ENCODE results near the gene NECTIN1.

The NECTIN1 gene

DNA sequence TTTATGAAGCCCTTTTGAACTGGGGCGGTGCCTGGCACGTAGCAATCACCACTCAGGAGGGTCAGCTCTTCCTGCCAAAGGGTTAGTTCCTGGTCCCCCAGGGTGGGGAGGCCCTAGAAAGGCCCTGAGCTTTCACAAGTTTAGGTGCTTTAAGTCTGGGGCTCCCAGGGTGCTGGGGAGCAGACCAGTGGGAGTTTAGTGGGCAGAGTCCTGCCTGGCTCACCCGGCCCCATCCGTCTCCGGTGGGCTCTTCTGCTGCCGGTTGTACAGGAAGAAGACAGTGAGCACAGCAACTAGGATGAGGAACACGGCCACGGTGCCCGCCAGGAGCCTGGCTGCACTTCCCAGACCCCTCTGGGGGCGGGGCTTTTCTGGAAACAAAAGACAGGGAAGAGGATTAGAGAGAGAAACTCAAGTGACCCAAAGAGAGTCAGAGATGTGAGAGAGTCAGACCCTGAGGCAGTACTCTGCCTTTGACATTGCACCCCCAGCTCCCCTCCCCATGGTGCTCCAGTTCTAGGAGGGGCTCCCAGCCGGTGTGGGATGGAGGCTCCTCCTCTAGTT is 89.3 kb downstream of the NECTIN1 start:
- FAIRE-seq, result no peak

DNA sequence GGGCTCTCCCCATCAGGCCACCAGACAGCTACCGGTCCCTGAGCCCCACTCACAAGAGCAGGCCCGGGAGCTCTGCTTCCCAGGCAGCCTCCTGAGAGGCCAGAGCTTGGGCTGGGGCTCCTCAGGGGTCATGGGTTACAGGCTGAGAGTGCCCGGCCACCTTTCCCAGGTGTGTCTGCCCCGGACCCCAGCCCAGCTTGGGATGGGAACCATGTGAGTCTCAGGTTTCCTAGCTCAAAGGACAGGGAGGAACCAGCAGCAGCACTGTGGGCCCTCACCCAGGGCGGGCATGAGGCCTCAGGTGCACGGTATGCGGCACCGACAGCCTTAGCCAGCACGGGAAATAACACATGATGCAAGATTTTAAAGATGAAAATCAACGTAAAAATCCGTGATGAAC is 90.1 kb downstream of the NECTIN1 start:
- no peak for FAIRE-seq

DNA sequence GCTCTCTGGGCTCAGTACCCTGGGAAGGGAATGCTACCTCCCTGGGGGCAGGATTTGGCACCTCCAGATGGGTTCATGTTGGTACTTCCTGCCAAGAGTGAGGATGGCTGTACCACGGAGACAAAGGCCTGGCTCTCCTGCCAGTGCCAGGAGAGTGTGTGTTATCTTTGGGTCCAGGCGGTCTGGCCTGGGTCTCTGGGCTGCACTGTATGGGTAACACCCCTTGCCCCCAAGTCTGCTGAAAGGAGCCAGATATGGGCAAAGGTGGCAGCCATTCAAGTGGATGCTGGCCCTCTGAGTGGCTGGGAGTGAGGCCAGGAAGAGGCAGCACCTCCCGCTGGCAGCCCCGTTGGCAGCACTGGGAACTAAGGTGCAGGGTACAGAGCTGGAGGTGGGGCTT is 91.5 kb downstream of the NECTIN1 start:
- no peak for FAIRE-seq

DNA sequence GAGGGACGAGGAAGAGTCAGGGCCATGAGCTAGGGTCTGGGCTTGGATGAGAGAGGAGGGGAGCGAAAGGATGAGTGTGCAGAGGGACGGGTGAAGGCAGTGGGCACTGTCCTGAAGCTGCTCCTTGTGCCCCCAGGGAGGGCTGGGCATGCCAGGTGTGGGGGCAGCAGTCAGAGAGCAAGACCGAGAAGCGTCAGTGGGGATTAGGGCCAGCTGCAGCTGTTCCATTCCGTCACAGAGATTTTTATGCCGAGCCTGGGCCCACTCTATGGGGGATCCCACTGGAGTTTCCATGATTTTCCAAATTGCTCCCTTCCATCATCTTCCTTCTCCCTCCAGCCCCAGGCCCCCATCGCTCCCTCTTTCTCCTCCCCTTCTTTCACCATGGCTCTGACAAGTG is 93.2 kb downstream of the NECTIN1 start:
- no peak for FAIRE-seq

DNA sequence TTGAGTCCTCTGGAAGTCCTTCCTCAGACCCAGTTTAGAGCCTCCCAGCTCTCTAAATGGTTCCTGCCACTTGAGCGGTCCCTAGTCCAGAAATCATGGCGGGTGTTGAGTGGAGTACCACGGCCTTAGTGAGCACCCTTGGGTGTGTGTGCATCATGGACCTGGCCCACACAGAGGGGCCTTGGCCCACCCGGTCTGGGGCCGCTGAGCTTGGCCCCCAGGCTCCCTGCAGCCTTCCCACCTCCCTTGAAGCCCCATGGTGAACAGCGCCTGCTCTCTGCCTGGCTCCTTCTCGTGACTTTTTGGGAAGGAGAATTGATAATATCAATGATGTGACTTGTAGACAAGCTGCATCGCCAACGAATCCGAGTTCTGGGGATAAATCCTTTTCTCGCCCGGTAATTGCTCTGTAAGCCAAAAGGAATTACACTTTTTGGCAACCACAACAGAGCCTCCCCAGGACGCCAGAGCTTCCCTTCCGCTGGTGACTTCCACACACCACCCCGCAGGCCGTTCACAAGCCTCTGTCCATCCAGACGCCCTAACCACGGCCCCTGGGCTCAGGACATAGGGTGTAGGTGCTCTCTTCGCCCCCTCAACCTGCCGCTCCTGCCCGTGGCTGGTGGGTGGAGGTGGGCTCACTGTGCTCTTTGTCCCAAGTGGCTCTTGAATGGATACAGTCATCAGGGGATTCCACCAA is 93.8 kb downstream of the NECTIN1 start:
- no peak for FAIRE-seq

DNA sequence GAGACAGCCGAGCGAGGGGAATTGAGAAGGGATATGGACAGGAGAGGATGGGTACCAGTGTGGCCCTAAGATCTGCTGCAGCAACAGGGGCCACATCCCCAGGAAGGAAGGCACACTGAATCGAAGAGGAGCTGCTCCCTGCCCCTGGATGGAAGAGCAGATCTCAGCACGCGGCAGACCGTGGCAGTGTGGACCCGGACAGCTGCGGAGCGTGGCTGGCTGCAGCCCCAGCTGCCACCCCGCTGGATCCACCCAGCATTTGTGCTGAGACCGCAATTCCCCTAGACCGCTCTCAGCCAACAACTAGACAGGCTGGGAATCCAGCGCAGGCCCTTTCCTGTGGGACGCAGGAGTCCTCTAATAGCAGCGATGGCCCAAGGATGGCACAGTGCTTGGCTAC is 94.7 kb downstream of the NECTIN1 start:
- no peak for FAIRE-seq

DNA sequence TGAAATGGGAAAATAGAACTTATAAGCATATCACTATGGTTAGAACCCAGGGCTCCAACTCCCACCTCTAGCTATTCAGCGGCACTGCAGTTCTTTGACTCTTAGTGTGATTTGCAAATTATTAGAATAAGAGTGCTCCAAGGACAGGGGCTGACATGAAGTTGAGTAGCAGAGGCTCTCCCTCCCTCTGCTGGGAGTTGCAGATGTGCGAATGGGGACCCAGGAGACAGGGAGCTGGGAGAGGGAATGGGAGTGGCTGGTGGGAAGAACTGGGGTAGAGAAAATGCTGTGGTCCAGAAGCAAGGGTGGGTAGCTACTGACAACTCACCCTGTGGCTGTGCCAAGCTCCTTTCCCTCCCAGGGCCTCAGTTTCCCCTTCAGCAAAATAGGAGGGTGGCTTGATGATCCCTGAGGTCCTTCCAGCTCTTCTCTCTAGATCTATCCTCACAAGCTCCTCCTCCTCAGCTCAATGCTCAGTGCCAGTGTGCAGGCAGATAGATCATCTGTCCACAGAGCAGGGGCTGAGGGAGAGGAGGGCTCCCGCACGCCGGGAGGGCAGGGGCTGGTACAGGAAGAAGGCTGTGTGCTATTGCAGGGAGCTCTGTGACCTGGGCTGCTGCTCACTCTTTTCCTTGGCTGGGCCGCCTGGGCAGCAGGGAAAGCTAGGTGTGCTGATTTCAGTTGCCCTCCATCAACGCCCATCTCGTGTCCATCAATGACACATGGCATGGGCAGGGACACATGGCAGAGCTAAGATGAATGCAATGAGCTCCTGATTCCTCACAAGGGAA is 99.0 kb downstream of the NECTIN1 start:
- FAIRE-seq, result no peak

DNA sequence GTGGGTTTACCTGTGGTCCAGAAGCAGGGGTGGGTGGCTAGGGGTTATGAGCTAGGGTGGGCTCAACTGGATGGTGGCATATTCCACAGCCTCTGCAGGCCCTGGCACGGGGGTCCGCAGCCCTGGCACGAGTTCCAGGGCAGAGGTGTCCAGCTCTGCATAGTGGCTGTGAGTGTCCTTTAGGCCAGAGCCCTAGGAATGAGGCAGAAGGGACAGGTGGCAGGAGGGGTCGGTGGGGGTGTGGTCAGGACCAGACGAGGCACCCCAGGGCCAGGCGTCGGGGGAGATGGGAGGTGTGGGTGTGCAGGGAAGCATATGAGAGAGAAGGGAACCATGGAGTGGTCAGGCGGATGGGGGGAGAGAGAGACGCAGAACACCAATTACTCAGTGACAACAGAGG is 99.9 kb downstream of the NECTIN1 start:
- FAIRE-seq, result no peak

DNA sequence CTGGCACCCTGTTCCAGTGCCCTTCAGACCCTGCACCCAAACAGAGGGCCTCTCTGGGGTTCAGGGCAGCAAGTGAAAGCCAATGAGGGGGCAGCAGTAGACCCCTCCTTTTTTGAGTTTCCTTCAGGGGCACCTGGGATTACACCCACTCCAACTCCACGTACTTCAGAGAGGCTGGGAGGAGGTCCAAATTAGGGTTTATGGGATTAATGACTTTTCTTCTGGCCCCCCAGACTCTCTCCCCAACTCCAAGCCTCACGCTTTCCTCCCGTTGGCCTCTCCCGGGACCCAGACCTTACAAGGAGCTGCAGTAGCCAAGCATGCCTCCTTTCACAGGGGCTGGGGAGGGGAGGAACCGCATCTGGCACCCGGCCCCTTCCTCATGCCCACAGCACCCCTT is 101.7 kb downstream of the NECTIN1 start:
- no peak for FAIRE-seq

DNA sequence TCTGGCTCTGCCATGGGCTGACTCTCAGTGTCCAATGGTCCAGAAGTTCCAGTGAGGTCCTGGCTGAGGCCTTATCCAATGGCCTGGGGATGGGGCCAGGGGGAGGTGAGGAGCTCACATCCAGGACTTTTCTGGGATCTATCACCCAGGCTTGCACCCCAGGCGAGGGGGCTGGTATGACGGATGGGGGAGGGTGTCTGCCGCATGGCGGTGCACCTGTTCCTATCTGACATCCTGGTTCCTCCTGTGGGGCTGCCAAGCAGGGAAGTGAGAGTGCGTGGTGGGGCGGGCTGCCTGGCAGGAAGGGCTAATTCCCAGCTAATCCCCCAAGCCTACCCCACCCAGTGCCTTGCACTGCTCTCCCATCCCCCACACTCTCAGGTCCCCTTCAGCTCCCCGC is 102.1 kb downstream of the NECTIN1 start:
- FAIRE-seq, result no peak

DNA sequence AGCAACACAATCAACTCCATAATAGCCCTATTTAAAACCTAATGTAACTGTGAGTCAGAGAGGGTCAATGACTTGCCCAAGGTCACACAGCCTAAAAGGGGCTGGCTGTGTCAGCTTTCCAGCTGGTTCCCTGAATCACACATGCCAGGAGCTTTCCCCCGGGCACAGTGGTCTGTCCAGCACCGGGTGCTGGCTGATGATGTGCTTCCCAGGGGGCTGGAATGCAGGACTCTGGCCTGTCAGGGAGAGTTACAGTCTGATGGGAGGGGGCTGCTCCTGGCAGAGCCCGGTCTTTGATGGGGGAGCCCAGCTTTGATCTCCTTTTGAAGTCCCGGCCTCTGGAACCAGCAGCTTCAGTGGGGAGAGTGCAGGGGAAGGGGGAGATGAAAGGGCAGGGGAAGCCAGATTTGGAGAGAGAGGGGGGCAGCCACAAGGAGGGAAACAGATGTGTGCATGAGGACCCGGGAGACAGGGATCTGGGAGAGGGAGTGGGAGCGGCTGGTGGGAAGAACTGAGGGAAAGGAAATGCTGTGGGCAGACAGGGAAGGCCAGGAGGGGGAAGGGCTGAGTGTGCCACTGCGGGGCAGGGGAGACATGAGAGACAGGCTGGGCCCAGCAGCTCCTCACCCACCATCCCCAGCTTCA is 102.7 kb downstream of the NECTIN1 start:
- no peak for FAIRE-seq

DNA sequence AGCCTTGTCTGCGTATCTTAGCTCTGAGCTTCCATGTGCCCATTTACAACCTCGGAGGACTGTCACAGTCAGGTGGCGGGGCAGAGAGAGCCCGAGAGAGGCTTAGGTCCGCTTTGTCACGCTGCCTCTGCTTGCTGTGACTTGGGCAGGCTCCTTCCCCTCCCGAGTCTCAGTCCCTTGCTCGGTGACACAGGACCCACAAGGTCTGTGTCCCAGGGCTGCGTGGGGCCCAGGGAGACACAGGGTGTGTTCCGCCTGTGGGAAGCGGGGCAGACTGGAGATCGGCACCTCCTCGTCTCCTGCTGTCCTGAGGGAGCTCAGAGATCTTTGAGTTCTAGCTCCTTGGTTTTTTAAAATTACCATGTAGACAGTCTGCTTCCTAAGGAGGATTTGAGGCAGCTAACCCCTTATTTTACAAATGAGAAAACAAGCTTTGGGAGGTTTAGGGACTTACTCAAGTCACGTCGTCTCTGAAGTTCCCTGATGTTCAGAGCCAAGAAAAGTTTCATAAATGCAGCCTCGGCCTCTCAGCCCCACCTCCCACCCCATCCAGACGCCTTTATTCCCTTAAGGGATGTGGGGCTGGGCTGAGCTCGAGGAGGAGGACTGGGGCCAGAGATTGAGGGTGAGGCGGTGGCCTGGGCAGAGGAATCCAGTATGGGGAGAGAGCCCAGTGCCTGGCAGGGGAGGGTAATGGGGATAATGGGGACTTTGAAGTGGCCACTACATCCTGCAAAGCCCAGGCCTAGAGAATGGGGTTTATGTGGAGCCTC is 103.6 kb downstream of the NECTIN1 start:
- FAIRE-seq, result no peak

DNA sequence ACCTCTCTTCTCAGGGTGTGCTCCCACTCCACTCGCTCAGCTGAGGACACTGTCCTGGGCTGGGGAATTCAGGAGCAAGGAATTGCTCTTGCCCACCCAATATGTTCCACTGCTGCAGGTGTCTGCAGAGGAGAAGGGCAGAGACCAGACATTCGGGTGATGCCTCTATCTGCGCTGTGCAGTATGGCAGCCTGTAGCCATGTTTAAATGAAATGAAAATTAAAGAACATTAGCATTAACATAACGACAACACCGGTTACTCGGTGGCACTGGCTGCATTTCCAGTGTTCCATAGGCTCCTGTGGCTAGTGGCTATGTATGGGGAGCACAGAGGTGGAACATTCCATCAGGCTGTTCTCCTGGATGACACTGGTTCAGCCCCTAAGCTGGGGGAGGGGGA is 104.4 kb downstream of the NECTIN1 start:
- no peak for FAIRE-seq

DNA sequence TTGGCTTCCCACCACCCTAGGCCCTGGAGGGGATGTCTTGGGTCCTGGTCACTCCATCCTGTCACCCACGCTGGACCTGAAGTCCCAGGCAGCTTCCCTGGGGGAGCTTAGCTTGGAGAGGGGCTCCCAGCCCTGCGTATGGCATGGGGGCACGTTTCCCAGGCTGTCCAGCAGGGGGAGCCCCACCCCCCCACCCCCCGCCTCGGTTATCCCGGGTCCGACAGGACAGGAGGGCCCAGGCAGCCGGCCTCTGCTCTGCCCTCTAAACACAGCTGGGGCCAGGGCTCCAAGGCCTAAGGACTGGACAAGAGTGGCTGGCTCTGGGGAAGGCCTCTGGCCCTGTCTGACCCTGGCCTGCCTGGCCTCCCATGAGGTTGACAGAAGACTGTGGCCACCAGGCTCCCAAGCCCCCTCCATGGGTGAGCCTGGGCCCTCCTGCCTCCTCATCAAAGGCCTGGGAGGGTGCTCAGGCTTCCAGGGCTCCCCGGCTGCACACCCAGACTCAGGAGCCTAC is 104.8 kb downstream of the NECTIN1 start:
- no peak for FAIRE-seq

DNA sequence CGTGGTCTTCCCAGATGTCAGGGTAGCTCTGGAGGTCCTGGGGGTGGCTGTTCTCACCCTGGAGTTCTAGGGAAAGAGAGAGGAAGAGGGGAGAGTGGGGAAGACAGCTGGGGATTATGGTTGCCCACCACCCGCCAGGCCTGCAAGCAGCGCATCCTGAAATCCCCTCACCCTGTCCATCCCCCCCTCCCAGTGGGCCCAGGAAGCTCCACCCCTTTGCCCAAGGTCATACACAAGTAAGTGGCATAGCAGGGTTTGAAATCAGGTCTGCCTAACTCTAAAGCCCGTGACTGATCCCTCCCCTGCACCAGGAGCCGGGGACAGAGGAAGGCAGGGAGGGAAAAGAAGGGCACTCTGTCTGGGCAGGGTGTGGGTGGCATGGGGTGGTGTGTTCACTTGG is 105.3 kb downstream of the NECTIN1 start:
- FAIRE-seq, result no peak

DNA sequence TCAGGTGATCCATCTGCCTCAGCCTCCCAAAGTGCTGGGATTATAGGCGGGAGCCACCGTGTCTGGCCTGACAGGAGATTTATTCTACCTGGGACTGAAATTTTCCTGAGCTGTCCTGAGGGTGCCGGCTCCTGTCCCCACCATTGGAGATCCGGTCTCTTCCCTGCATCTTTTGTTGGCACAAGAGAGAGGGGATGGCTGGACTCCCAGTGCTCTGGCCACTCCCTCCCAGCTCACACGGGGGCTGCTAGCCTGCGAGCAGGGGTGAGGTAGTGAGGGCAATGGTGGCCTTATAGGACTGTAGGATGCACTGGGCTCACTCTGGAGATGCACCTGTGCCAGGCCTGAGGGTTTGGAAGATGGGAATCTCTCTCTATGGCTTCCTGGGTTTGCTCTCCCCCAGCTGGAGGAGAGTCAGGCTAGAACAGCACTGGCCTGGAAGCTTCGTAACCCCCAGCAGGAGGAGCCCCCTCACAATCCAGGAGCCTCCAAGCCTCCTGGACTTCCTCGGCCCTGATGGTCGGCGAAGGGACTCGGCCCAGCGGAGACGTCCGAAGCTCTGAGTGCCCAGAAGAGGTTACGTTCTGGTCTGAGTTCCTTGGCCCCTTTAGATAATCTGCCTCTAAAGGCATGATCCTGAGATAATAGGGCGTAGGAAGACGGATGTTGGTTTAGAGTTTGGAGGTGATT is 106.4 kb downstream of the NECTIN1 start:
- FAIRE-seq, result no peak

DNA sequence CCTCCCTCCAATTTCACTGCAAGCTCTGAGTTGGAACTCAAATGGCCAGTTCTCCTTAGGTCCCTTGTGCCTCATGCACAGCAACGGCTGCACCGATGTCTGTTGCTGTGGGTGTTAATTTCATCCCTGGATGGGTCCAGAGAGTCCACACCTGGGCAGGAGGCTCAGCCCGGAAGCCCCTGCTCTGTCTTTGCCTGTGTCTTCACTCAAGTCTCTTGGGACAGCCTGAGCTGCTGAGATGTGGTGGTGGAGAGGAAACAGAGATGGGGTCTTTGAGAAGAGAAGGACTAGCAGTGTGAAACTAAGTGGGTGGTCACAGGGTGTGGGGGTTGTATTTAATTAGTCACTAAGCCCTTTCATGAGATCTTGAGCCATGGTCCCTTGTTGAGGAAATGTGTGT is 109.3 kb downstream of the NECTIN1 start:
- no peak for FAIRE-seq

DNA sequence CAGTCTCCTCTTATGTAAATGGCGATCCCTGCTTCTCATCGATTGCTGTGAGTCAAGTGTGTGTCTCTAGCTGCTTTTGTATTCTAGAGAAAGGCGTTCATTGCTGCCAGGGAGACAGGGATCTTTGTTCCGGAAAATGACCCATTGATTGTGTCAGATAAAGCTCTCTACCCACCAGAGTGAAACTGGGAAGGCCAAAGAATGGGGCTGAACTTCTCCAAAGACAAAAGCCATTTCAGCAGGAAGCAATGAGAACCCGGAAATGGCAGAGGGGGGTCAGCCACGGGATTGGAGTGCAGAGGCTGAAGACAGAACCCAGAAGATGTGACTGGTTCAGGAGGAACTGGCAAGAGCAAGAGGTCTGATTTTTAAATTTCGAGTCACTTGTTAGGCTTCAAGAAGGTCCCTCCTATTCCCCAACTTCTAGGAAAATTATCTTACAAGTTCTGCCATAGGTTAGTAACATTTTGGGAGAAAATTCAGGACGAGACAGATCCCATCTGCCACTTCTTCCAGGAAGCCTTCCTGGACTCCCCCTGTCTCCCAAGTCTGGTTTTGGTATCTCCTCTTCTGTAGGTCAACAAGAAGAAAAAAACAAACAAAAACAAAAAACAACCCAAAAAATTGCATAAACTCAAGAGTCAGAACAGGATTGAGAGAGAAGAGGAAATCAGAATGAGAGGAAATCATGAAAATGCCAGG is 110.6 kb downstream of the NECTIN1 start:
- FAIRE-seq, result no peak

DNA sequence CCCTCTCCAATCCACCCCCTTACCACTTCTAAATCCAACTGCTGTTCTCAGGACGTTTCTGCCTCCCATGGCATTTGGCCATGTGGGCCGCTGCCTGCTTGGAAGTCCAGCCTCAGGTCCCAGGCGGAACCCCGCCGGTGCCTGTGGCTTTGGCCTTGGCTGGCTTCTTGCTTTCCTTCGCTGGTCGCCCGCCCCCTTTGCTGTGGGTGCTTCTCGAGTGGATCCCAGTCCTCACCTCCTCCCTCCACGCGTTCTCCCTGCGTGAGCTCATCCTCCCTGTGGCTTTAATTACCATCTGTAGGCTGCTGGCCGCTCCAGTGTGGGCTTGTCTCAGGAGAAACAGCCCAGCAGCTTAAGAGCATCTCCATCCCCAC is 111.7 kb downstream of the NECTIN1 start:
- FAIRE-seq, result no peak

DNA sequence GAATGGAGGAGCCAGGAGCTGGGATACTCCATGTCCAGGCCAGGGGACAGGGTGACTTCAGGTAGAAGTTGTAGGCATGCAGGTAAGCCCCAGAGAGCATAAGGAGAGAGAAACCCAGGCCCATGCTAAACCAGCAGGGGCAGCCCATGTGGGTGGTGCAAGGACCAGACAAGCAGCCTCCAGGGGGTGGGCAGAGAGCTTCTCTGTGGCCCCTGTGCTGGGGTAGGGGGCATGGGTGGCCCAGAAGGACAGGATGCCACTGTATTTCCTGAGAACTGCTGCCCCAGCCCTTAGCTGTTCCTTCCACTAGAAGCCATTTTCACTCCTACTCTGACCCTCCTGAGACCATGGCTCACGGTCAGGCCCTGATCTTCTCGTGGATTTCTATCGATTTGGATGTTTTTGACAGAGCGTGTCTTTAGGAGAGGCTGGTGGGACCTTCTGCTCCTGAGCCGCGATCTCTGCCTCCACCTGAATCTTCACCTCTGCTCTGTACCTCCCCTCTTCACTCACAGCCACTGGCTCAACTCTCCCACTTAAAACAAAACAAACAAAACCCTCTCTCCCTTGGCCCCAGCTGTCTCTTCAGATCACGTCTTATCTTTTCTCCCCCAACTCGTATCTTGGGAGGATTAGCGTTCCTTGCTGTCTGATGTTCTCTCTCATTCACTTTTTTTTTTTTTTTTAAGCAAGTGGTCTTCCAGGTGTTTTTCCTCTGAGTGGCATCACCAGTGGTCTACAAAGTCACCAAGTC is 112.2 kb downstream of the NECTIN1 start:
- FAIRE-seq, result no peak

DNA sequence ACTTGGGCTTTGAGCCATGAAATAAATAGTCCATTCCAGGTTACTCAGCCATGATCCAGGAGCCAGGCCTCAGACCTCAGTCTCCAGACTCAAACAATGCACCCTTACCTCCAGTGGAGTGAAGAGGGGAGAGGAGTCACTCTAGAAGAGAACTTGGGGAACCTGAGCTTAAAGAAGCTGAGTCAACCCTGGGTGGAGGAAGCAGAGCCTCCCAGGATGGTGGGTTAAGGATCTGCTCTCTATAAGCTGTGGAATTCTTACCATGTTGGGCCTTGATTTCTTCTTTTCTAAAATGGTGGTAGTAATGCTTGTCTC is 113.2 kb downstream of the NECTIN1 start:
- no peak for FAIRE-seq
